Neural cell (in vitro differentiated cells): Measurements from ENCODE around the gene LPA. TPM values are rescaled to one million over a fixed set of nuclear protein-coding genes. Genes with fewer than 3 reads are reported as not detected.

Experiments used
- H2AFZ ChIP-seq: fragments of 200-600, 300-800 bp; sonication (generic), shearing (Covaris generic); 2 replicates; pipeline ENCODE4 v1.6.0; 2014; ENCODE audit warnings: low read depth, mild to moderate bottlenecking, antibody characterized with exemption, low read length, moderate library complexity
- H3F3A ChIP-seq: fragments of 200-600 bp; shearing (Covaris generic); 2 replicates; pipeline ENCODE4 v1.6.1; 2016; ENCODE audit warnings: mild to moderate bottlenecking, moderate library complexity, mixed read lengths, antibody characterized with exemption, low read length; ENCODE audit not compliant: insufficient read depth, poor library complexity, severe bottlenecking
- H3K27ac ChIP-seq: fragments of 200-600, 300-800 bp; sonication (generic), shearing (Covaris generic); 2 replicates; pipeline ENCODE4 v1.5.1; 2014; ENCODE audit warnings: mild to moderate bottlenecking, low read length, moderate library complexity
- H3K27me3 ChIP-seq: fragments of 300-800, 200-600 bp; sonication (generic), shearing (Covaris generic); 2 replicates; pipeline ENCODE4 v1.6.0; 2014; ENCODE audit warnings: mild to moderate bottlenecking, low read depth, low read length, moderate library complexity; ENCODE audit not compliant: insufficient read depth
- H3K36me3 ChIP-seq: fragments of 300-800, 200-600 bp; sonication (generic), shearing (Covaris generic); 2 replicates; pipeline ENCODE4 v1.5.1; 2014; ENCODE audit warnings: mild to moderate bottlenecking, antibody characterized with exemption, low read length, moderate library complexity; ENCODE audit not compliant: insufficient read depth
- H3K4me2 ChIP-seq: fragments of 300-800, 200-600 bp; sonication (generic), shearing (Covaris generic); 2 replicates; pipeline ENCODE4 v1.6.0; 2014; ENCODE audit warnings: mild to moderate bottlenecking, low read length
- H3K4me3 ChIP-seq: fragments of 300-800, 200-600 bp; sonication (generic), shearing (Covaris generic); 2 replicates; pipeline ENCODE4 v1.5.1; 2014; ENCODE audit warnings: mild to moderate bottlenecking, low read length, moderate library complexity
- H3K79me2 ChIP-seq: fragments of 200-600 bp; shearing (Covaris generic); replicated peaks from 2 replicates; pipeline ENCODE4 v1.6.0; 2014; ENCODE audit warnings: mild to moderate bottlenecking, low read length, moderate library complexity; ENCODE audit not compliant: insufficient read depth
- H3K9ac ChIP-seq: fragments of 300-800, 200-600 bp; sonication (generic), shearing (Covaris generic); 2 replicates; pipeline ENCODE4 v1.6.1; 2016; ENCODE audit warnings: mild to moderate bottlenecking, low read length, mixed read lengths
- H3K9me2 ChIP-seq: fragments of 200-600 bp; shearing (Covaris generic); 2 replicates; pipeline ENCODE4 v1.6.1; 2016; ENCODE audit warnings: mild to moderate bottlenecking, low read length, mixed read lengths; ENCODE audit not compliant: insufficient read depth
- H3K9me3 ChIP-seq: fragments of 200-600, 300-800 bp; sonication (generic), shearing (Covaris generic); 2 replicates; pipeline ENCODE4 v1.6.1; 2016; ENCODE audit warnings: mild to moderate bottlenecking, mixed run types, low read length, moderate library complexity, mixed read lengths
- H4K20me1 ChIP-seq: fragments of 200-600 bp; shearing (Covaris generic); 2 replicates; pipeline ENCODE4 v1.6.1; 2016; ENCODE audit warnings: mild to moderate bottlenecking, mixed run types; ENCODE audit not compliant: insufficient read depth
- CTCF ChIP-seq: fragments of 450-650 bp; IDR thresholded peaks from 2 replicates; pipeline ENCODE4 v1.5.1; 2014; ENCODE audit warnings: antibody characterized with exemption, mild to moderate bottlenecking, moderate library complexity; ENCODE audit not compliant: poor library complexity, severe bottlenecking
- EP300 ChIP-seq: fragments of 450-650 bp; conservative IDR thresholded peaks from 2 replicates; pipeline ENCODE4 v1.6.1; 2014; ENCODE audit warnings: antibody characterized with exemption, mild to moderate bottlenecking, moderate library complexity; ENCODE audit not compliant: poor library complexity, severe bottlenecking
- EZH2 ChIP-seq: fragments of 200-600, 300-800 bp; shearing (Covaris generic), sonication (generic); IDR thresholded peaks from 2 replicates; pipeline ENCODE4 v1.6.1; 2014; ENCODE audit warnings: antibody characterized with exemption, low read length, borderline replicate concordance, mild to moderate bottlenecking; ENCODE audit not compliant: insufficient read depth, poor library complexity, severe bottlenecking
- MXI1 ChIP-seq: fragments of 450-650 bp; conservative IDR thresholded peaks from 2 replicates; pipeline ENCODE4 v1.6.1; 2014; ENCODE audit warnings: antibody characterized with exemption, mild to moderate bottlenecking; ENCODE audit not compliant: poor library complexity, severe bottlenecking
- POLR2AphosphoS5 ChIP-seq: IDR thresholded peaks from 2 replicates; pipeline ENCODE4 v1.6.1; 2012
- RAD21 ChIP-seq: fragments of 450-650 bp; conservative IDR thresholded peaks from 2 replicates; pipeline ENCODE4 v1.6.1; 2014; ENCODE audit warnings: antibody characterized with exemption, mild to moderate bottlenecking, moderate library complexity
- REST ChIP-seq: IDR thresholded peaks from 2 replicates; pipeline ENCODE4 v1.6.1; 2012; ENCODE audit warnings: borderline replicate concordance
- SMC3 ChIP-seq: fragments of 450-650 bp; conservative IDR thresholded peaks from 2 replicates; pipeline ENCODE4 v1.6.1; 2014; ENCODE audit warnings: antibody characterized with exemption, mild to moderate bottlenecking, moderate library complexity; ENCODE audit not compliant: poor library complexity
- TAF1 ChIP-seq: IDR thresholded peaks from 2 replicates; pipeline ENCODE4 v1.6.1; 2012; ENCODE audit warnings: low read depth
- polyA plus RNA-seq: library from polyadenylated mRNA; depleted of rRNA; stranded (reverse); fragments of >200 nt; gene quantifications from 2 replicates; pipeline ENCODE4 v1.2.3, GENCODE V29; 2014

The LPA gene
- polyA plus RNA-seq, 1 donor from 2014 or later, result not detected

- no peak overlapping the region for H3K9ac ChIP-seq
- H3F3A ChIP-seq, result no peaks in the 10 kb centered on the region
- H3K4me2 ChIP-seq, result no peak overlapping the region
- no peak overlapping the region for H3K27ac ChIP-seq
- H3K79me2 ChIP-seq, result no peaks in the 10 kb centered on the region
- H4K20me1 ChIP-seq, result no peaks in the 10 kb centered on the region
- no peaks in the 10 kb centered on the region for H3K9me3 ChIP-seq
- H2AFZ ChIP-seq, result no peak overlapping the region
- no peaks in the 10 kb centered on the region for H3K27me3 ChIP-seq
- no peak overlapping the region for H3K4me3 ChIP-seq
- H3K9me2 ChIP-seq, result no peaks in the 10 kb centered on the region
- TF ChIP-seq SMC3 (no peak), REST (no peak), MXI1 (no peak), EZH2 (no peak), RAD21 (no peak), POLR2AphosphoS5 (no peak), TAF1 (no peak), EP300 (no peak)
- H3K36me3 ChIP-seq, result no peaks in the 10 kb centered on the region
Measured at GRCh38 chr6:160691617-160692016, 27.5 kb upstream of the LPA start.

GRCh38 chr6:160690458-160690857 is 26.4 kb upstream of the LPA start:
- Histone ChIP-seq H4K20me1 (no peaks in the 10 kb centered on the region), H2AFZ (no peak overlapping the region), H3K4me2 (no peak overlapping the region), H3K4me3 (no peak overlapping the region), H3K27me3 (no peaks in the 10 kb centered on the region), H3F3A (no peaks in the 10 kb centered on the region), H3K27ac (no peak overlapping the region), H3K9me2 (no peaks in the 10 kb centered on the region), H3K36me3 (no peaks in the 10 kb centered on the region), H3K9ac (no peak overlapping the region), H3K9me3 (no peaks in the 10 kb centered on the region), H3K79me2 (no peaks in the 10 kb centered on the region)
- TF ChIP-seq POLR2AphosphoS5 (no peak), MXI1 (no peak), EP300 (no peak), CTCF (no peak), REST (no peak), RAD21 (no peak), EZH2 (no peak), SMC3 (no peak), TAF1 (no peak)
